GM19397 (cell line): Measurements from ENCODE around the gene PSMD14.

Source experiments
- ATAC-seq: cut with Tn5 transposase; IDR thresholded peaks from one replicate; pipeline ENCODE4 v1.9.1; 2021; ENCODE audit warnings: mild to moderate bottlenecking, moderate library complexity; ENCODE audit not compliant: unreplicated experiment

PSMD14 gene

DNA sequence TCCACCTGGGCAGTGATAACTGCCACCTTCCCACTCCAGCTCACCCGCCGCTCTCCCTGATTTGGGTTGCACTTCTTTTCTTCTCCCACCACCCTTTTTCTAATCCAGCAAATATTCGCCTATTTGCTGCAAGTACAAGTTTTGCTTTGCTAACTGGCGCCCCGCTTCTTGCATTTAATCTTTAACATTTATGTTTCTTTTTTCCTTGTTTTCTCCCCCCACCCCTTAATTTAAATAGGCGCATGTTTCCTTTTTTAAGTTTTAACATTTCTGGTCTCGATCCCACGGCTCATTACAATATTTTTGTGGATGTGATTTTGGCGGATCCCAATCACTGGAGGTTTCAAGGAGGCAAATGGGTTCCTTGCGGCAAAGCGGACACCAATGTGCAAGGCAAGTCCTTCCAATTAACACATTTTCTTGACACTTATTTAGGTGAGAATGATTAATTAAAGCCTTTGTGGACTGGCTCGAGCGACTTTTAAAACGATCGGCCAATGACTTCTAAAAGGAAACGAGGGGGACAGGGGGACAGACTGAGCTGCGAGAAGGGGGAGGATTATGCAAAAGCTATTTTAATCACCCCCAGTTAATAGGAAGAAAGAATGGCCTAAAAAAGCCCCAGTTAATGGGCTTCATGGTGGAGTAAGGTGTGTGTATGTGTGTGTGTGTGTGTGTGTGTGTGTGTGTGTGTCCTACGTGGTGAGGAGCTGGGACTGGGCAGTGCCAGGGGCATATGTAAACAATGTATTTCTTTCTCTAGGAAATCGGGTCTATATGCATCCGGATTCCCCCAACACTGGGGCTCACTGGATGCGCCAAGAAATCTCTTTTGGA is 109.4 kb downstream of the PSMD14 start:
- no peak for ATAC-seq

DNA sequence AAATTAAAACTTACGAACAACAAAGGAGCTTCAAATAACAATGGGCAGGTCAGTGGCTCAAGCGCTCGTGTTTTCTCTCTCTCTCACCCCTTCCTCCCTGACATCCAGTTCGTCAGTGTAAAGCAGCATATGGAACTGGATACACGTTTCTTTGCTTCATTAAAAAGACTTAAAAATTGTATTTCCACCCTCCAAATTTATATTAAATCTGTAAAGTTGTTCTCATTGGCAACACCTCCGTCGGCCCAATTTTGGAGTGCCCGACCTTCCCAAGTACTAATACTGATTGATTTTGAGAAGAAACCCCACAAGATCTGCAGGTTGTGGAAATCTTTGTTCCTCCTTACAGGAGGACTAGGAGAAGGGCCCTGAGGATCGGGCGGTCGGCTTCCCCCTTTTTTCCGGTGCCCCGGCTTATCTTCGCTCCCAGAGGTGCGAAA is 110.1 kb downstream of the PSMD14 start:
- no peak for ATAC-seq

DNA sequence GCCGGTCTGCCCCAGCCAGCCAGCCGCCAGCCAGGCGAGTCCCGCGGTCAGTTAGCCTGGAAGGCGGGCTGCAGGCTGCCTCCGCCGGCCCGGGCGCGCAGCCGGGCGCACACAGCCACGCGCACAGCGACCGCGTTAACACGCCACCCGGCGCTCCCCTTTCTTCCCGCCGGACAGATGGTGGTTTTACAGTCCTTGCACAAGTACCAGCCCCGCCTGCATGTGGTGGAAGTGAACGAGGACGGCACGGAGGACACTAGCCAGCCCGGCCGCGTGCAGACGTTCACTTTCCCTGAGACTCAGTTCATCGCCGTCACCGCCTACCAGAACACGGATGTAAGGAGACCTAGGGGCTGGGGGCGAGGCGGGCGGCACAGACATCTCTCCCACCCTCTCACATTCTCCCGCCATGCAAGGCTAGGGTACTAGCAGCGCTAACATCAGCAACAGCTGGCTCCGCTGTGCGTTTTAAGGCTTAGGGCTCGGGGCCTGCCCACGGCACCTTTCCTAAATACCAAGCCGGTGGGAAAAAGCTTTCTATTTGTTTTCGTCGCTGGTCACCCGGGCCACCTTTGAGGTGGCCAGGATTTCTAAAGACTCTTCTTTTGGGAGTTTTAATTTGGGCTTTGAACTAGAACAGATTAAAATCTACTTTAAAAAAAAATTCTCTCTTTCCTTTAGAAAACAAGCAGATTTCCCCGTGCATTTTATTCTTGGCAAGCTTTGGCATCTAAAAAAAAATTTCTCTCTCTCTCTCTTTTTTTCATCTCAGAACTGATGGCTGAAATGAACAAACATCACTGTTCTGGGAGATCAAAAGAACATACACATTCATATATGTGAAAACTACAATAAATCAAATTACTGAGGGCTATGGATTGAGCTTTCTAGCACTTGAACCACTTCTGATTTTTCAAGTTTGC is 110.8 kb downstream of the PSMD14 start:
- ATAC-seq, result no peak

DNA sequence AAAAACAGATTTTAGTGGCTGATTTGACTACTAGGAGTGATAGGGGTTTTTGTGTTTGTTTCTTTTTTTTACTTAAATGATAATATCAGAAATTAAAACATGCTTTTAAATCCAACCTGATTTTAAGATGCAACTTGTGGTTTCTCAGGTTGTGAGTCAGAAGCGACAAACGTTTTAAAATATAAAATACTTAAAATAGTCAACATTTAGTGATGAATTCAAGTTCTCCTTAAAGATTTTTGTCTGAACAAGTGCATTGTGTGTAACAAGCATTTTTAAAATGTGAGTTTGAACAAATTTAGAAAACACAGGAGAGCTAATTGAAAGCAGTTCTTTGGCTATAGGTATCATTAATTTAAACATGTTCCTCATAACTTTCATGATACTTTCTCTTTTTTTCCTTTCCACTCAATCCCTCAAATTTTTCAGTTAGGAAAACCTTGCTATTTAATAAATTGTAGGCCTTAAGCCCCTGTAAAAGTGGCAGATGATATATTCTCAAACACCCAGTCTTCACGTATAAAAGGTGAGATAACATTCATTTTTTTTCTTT is 111.5 kb downstream of the PSMD14 start:
- ATAC-seq, result no peak

DNA sequence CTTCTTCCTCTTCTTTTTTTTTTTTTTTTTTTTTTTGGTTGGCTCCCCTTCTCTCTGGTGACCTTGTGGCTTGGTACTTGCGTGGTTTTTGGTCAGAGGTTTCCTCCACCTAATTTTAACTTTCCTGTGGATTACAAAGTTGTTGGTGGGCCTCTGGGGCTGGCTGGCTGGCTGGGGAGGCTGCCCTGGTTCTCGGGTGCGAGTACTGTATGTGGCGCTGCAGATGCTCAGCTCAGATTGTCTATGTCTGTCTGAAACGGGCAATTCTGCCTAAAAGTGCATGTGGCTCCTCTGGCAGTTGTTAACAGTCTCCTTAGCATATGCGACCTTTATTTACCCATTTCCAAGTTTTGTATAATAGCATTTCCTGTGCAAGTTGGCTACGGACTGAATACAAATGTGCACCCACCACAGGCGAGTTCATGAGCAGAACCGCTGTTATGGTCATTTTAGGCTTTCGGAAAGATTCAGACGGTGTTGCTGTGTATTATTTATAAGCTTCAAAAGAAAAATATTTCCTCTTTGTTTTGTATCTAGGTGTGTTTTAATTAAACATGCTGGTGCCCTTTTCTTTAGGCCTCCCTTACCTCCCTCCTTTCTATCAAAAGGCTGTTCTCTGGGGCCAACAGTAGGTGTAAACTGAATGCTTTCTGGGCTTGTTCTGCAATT is 112.3 kb downstream of the PSMD14 start:
- no peak for ATAC-seq

DNA sequence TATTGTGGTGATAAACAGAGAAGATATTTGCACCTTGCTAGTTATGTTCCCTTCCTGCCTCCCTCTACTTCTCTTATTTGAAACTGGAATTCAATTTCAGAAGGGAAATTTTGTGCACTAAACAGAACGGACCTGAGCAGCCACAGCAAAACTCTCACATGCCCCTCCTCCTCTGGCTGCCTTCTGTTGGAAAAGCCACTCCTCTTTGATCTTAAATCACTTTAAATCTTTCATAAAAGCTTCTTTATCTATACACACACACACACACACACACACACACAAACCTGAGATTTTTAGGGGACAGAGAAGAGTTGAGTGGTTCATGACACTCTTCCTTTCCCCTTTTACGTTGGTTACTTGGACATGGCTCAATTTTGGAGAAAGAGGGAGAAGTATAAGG is 113.5 kb downstream of the PSMD14 start:
- no peak for ATAC-seq

DNA sequence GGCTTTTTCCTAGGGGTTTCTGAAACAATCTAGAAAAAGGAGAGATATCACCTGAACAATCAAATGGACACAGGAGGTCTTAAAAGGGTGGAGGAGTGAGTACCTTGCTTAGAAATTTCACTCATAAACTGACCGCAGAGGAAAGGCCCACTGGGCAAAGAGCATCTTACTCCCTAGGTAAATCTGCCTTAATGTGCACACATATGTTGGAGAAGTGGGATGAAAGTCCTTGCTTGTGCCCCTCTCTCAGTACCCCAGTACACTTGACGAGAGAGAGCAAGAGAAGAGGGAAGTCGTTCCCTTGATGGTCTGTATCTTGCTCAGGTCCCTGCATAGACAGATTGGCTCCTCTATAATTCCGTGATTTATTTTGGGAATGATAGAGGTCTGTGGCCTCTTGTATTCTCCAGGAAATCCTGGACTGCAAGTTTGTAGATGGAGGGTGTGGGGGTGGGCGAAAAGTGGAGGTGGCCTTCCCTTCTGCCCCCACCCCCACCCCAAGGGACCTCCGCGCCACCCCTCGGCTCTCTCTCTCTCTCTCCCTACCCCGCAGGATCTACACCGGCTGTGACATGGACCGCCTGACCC is 114.7 kb downstream of the PSMD14 start:
- no peak for ATAC-seq

DNA sequence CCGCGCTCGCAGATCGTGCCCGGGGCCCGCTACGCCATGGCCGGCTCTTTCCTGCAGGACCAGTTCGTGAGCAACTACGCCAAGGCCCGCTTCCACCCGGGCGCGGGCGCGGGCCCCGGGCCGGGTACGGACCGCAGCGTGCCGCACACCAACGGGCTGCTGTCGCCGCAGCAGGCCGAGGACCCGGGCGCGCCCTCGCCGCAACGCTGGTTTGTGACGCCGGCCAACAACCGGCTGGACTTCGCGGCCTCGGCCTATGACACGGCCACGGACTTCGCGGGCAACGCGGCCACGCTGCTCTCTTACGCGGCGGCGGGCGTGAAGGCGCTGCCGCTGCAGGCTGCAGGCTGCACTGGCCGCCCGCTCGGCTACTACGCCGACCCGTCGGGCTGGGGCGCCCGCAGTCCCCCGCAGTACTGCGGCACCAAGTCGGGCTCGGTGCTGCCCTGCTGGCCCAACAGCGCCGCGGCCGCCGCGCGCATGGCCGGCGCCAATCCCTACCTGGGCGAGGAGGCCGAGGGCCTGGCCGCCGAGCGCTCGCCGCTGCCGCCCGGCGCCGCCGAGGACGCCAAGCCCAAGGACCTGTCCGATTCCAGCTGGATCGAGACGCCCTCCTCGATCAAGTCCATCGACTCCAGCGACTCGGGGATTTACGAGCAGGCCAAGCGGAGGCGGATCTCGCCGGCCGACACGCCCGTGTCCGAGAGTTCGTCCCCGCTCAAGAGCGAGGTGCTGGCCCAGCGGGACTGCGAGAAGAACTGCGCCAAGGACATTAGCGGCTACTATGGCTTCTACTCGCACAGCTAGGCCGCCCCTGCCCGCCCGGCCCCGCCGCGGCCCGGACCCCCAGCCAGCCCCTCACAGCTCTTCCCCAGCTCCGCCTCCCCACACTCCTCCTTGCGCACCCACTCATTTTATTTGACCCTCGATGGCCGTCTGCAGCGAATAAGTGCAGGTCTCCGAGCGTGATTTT is 115.5 kb downstream of the PSMD14 start:
- no peak for ATAC-seq

DNA sequence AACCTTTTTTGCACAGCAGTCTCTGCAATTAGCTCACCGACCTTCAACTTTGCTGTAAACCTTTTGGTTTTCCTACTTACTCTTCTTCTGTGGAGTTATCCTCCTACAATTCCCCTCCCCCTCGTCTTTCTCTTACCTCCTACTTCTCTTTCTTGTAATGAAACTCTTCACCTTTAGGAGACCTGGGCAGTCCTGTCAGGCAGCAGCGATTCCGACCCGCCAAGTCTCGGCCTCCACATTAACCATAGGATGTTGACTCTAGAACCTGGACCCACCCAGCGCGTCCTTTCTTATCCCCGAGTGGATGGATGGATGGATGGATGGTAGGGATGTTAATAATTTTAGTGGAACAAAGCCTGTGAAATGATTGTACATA is 116.2 kb downstream of the PSMD14 start:
- no peak for ATAC-seq

DNA sequence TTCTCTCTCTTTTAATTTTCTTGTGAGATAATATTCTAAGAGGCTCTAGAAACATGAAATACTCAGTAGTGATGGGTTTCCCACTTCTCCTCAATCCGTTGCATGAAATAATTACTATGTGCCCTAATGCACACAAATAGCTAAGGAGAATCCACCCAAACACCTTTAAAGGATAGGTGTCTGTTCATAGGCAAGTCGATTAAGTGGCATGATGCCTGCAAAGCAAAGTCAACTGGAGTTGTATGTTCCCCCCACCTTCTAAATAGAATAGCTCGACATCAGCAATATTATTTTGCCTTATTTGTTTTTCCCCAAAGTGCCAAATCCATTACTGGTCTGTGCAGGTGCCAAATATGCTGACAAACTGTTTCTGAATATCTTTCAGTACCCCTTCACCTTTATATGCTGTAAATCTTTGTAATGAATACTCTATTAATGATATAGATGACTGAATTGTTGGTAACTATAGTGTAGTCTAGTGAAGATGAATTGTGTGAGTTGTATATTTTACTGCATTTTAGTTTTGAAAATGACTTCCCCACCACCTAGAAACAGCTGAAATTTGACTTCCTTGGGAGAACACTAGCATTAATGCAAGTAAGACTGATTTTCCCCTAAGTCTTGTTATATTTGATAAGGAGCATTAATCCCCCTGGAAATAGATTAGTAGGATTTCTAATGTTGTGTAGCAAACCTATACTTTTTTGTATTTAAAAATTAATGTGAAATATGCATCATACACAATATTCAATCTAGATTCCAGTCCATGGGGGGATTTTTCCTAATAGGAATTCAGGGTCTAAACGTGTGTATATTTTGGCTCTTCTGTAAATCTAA is 116.9 kb downstream of the PSMD14 start:
- no peak for ATAC-seq

DNA sequence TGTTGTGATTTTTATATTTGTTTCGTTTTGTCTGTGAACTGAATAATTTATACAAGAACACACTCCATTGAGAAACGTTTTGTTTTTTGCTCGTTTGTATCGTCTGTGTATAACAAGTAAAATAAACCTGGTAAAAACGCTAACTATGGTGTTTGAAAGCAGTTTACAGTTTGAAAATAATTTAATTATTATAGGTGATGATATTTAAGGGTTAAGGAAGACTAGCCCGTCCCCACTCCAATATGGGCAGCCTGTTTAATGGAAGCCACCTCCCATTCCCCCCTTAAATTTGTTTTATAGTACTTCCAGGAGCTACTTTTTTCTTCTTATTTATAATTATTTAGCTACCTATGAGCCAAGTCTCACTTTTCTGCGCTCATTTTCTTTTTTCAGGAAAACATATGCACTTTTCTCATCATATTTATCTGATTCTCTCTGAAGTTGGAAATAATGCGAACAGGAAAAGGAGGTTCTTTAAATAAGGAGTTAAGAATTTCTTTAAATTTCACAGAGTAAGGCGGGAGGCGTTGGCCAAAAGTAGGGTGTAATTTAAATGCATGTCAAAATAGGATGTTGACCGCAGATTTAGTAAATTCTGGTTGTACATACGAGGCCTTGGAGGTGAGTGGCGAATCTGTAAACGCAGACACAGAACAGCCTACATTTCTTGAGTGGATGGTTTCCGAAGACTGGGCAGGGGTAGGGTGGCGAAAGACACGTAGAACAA is 117.7 kb downstream of the PSMD14 start:
- no peak for ATAC-seq

DNA sequence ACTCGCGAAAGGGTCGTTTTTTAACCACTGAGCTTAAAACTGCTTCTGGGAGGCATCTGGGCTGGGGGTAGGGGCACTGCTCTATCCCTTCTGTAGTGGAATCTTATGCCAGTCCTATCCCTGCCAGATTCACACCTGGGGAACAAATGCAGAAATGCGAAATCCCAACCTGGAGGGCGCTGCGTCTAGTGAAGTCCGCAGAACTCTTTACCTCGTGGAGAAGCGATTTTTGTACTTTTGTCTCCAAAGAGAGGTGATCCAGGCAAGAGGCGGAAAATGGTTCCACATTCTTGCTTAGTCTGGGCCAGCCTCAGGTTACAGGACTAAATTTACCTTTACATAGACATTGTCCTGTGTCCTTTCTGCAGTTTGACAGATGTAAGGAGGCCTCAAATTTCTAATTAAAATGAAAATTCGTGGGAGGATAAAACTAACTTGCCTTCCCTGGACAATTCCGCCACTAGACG is 118.3 kb downstream of the PSMD14 start:
- ATAC-seq, result no peak

DNA sequence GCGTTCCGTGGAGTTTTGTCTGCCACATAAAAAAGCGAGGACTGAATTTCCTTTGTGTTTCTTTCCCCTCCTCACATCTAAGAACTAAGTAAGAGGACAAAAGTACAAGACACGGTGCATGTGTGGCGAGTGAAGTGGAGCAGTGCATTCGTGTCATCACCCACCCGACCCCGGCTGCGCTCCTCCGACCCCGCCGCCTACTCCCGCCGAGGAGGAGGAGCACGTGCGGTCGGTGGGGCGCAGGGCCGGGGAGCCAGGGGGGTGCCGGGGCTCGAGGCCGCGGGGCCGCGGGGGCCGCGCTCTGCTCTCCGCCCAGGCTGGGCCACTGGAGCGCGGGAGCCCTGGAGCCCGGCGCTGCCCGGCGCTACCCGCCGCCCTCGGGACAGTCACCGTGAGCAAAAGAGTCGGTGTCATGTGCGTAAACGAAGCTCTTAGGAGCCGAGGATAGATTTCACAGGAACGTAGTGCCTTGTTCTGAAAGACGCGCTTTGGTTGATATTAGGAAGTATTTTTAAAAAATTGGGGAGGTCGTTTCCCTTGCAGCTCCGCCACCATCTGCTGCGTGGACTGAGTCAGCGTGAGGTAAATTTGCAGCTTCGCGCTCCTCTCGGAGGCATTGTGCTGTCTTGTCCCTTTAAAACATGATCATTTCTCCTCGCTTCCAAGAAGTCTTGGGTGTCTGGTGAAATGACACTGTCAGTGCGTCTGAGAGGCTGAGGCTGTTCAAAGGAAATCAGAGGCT is 118.9 kb downstream of the PSMD14 start:
- no peak for ATAC-seq

DNA sequence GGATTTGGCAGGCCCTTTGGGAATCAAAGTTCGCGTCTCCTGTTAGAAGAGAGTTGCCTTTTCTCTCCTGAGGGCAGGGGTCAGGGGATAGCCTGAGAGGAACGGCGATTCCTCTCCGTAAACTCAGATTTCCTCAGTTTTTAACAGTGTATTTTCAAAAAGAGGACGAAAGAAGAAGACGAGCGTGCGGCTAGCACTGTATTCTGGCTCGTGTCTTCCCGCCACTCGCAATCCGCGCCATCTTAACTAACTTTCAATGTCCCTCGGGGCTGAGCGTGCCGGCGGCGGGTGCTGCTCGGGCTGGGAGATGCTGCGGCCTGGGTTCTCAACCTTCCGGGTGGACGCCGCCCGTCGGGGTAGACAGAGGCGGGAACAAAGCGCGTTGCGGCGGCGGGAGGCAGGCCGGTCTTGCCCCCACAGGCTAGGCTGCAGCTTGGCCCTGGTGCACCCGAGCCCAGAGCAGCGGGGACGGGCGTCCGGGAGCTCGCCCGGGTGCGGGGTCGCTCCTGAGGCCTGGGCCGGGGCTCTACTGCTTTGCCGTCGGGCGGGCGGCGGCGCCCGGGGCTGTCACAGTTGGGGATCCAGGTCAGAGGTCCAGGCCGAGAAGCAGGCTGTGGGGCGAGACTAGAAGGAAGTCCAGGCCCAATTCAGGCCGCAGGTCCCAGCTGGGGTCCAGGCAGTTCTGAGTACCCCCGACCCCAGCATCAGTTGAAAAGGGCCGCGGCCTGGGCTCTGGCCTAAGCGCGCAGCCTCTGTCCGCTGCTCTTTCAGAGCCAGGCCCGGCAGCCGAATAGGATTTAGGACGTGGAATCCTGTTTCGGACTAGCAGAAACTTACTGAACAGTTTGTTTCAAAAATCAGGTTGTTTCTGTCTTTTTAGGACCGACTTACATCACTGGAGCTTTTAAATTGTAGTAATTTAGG is 119.7 kb downstream of the PSMD14 start:
- ATAC-seq, result no peak

DNA sequence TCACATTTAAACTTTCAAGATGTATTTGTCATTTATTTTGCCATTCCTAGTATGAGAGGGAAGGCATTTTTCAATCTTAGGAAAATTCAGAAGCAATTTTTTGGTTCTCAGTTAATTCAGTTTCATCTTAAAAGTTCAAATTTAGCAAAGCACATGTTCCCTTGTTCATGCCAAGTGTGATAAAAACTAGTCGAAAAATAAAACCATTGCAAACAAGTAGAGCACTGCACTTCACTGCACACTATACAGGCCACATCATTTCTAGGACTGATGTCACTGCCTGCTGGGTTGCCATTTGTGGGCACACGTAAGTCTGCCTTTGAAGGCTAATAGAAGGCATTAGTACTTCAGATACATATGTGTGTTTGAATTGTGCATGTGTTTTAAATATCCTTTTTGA is 122.2 kb downstream of the PSMD14 start:
- no peak for ATAC-seq

DNA sequence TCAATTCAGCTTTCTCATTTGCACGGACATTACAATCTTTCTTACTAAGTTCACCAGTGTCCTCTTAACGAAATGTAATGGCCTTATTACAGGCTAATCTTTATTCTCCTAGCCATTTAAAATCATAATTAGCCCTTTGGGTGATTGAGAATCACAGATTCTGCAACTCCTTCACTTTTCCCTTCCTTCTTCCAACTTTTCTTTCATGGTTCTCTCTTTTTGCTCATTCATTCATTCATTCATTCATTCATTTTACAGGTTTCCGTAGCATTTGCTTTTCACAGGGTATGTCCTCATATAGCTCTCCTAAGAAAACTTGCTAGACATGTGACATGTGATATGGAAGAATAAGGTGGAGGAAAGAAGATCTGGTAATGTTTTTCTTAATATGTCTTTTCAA is 123.9 kb downstream of the PSMD14 start:
- no peak for ATAC-seq
